Dermis blood vessel endothelial cell (primary cell): Measurements from ENCODE around the gene ABHD1. TPM values are rescaled to one million over a fixed set of nuclear protein-coding genes. Genes with fewer than 3 reads are reported as not detected.
"Not testable (repeated sequence)": the region's sequence is repeated elsewhere in the genome, so short reads cannot be mapped to it uniquely, and the experiment has no call there.

ENCODE experiments used
- DNase-seq: peaks from one replicate; pipeline ENCODE4 v3.0.0; 2010
- total RNA-seq: library from RNA; depleted of rRNA; stranded (reverse); fragments of >200 nt; gene quantifications from 2 replicates; pipeline ENCODE4 v1.2.3, GENCODE V29; 2014

Gene ABHD1
- total RNA-seq, 1 donor from 2014 or later = not detected

GRCh38 chr2:27110603-27111352 lies 12.8 kb upstream of the ABHD1 start:
- DNase-seq = not testable (repeated sequence)

DNA sequence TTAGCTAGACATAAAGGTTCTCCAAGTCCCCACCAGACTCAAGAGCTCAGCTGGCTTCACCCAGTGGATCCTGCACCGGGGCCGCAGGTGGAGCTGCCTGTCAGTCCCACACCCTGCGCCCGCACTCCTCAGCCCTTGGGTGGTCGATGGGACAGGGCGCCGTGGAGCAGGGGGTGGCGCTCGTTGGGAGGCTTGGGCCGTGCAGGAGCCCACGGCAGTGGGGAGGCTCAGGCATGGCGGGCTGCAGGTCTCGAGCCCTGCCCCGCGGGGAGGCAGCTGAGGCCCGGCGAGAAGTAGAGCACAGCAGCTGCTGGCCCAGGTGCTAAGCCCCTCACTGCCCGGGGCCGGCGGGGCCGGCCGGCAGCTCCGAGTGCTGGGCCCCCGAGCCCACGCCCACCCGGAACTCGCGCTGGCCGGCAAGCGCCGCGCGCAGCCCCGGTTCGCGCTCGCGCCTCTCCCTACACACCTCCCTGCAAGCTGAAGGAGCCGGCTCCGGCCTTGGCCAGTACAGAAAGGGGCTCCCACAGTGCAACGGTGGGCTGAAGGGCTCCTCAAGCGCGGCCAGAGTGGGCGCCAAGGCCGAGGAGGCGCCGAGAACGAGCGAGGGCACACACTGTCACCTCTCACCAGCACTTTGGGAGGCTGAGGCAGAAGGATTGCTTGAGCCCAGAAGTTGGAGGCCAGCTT lies 12.1 kb upstream of the ABHD1 start:
- DNase-seq = not testable (repeated sequence)

DNA sequence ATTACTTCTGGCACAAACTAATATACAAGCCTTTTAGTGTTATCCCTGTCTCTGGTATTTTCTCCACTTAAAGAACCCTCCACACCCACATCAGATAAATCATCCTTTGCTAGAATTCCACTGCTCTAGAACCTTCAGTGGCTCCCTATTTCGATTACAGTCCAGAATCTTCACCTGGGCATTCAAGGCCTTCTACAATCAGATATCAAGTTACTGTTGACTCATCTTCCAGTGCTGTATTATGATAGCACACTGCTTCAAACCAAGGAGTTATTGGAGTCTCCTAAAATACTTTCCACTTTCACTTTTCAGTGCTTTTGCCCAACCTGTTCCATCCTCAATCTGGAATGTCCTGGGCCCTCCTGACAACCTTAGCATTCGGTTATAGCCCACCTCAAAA lies 8.1 kb upstream of the ABHD1 start:
- no peak for DNase-seq

GRCh38 chr2:27117995-27118524 lies 5.6 kb upstream of the ABHD1 start:
- no peak for DNase-seq

DNA sequence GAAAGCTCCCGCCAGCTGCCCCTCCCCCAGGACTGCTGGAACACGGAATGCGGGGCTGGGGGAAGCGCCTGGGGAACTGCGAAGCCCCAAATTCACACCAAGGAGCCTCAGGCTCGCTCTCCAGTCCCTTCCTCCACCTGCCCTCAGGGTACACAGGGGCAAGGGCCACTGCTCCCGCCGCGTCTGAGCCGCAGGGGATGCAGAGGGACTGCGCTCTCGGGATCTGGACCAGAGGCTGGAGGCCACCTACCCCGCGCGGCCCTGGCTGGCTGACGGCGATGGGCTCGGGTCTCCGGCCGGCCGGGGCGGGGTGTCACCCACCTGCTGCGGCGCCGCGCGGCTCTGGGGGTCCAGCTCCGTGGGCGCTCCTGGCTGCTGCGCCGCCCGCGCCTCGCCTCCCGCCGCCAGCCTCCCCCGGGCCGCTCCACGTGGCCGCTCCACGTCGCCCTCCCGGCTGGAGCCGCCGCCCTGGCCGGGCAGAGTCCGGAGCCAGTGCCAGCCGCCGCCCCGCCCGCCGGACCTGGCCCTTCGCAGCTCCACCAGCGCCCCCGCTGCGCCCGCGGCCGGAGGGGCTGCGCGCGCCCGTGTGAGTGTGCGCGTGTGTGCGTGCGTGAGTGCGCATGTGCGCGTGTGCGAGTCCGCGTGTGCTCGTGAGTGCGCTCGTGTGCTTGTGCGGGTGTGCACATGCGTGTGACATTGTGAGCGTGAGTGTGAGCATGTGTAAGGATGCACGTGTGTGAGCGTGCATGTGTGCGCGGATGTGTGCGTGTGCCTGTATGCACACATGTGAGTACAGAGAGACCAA lies 4.9 kb upstream of the ABHD1 start, which contains the start of gene CGREF1:
Gene CGREF1, minus strand, starts transcription at position 604 of the 805 bp plus-strand sequence. CDS start 14,762 bp downstream, outside the sequence.
- peak; percentile 23 for DNase-seq

- not testable (repeated sequence) for DNase-seq
Observed at GRCh38 chr2:27119330-27119670, 4.3 kb upstream of the ABHD1 start.

- no peak for DNase-seq
Observed at GRCh38 chr2:27121906-27122305, 1.7 kb upstream of the ABHD1 start.

GRCh38 chr2:27122791-27123190 lies 824 bp upstream of the ABHD1 start:
- DNase-seq = no peak

GRCh38 chr2:27125104-27125503 lies 1.5 kb downstream of the ABHD1 start:
- DNase-seq = no peak

GRCh38 chr2:27126252-27126710 lies 2.7 kb downstream of the ABHD1 start:
- no peak for DNase-seq

DNA sequence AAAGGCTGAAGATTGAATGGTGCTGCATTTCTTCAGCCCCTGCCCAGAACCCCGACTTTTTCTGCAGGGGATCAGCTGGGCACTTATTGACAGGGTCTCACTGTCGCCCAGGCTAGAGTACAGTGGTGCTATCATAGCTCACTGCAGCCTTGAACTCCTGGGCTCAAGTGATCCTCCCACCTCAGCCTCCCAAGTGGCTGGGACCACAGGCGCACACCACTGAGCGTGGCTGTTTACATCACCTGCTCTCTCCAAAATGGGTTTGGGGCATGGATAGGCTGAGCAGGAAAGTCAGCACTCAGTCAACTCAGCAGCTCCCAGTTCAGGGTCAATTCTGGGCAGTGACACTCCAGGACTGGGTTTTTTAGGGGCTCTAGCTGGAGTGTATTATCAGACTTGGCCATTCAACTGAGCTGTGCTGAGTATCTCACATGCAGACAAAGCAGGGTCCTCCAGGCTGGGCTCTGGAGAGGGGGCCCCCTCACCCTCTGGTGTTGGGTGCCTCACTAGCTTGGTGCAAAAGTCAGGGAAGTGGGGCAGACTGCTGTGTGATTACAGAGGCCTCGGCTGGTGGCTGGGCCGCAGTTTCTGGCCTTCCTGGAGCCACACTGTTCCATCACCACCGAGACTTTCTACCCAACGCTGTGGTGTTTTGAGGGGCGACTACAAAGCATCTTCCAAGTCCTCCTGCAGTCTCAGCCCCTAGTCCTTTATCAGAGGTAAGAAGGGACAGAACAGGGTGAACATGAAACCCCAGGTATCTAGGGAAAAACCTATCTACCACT lies 4.5 kb downstream of the ABHD1 start:
- DNase-seq = no peak

- DNase-seq = no peak
Observed at GRCh38 chr2:27128668-27129571, 5.3 kb downstream of the ABHD1 start.

- DNase-seq = no peak
Observed at GRCh38 chr2:27130396-27130795, 6.8 kb downstream of the ABHD1 start.

DNA sequence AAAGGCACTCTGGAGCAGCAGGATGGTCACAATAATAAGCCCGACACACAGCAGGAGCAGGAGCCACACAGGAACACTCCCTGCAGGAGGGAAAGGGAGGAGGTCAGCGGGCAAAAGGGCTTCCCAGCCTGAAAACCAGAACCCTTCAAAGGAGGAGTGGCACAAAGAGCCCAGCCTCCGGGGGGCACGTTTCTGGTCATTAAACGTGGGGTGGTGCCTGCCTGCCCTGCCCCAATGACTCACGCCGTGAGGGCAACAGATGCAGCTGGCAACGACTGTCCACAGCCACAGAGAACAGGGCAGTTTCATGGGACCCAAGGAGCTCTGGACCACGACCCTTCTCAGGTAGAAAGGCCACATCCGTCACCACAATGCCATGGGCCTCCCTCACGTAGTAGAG lies 7.8 kb downstream of the ABHD1 start:
- DNase-seq = no peak

GRCh38 chr2:27133195-27133875 lies 9.7 kb downstream of the ABHD1 start:
- DNase-seq = no peak

DNA sequence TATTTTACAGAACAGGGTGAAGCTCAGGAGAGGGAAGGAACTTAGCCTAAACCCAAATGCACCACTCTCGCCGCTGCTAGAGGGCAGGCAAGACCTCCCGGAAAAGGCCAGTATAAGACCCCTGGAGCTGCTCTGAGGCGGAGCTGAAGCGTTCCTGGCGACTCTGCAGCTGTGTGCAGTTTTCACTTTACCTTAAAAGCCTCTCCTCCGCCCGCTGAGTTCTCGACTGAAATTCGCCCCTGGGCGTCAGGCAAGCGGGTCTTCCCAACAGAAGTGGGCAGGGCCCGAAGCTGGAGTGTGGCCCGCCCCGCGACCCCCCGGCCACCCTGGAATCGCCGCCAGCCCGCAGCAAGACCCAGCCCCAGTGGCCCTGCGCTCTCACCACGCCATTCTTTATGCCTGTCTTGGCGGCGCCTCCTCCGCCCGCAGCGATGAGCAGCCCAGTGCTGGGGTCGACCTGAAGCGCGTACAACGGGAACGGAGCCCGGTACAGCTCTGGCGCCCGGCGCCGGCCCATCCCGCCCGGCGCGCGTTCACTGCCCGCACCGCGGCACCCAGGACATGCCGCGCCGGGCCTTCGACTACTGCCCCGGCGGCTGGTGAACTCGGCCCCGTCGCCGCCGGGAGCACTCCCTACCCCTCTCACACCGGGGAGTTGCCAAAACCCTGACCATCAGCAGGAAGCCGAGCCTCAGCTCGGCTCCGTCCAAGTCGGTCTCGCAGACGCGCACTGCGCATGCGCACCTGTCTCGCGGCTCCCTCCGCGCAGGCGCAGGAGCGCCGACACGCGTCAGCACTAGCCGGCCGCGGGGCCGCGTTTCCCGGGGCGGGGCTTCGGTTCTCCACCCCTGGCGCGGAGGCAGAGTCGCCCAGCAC lies 10.5 kb downstream of the ABHD1 start, which contains the start of gene PREB:
Gene PREB, minus strand, starts transcription at position 732 of the 876 bp plus-strand sequence. Its CDS starts 215 bp downstream, at position 517.
- DNase-seq = peak; percentile 96

DNA sequence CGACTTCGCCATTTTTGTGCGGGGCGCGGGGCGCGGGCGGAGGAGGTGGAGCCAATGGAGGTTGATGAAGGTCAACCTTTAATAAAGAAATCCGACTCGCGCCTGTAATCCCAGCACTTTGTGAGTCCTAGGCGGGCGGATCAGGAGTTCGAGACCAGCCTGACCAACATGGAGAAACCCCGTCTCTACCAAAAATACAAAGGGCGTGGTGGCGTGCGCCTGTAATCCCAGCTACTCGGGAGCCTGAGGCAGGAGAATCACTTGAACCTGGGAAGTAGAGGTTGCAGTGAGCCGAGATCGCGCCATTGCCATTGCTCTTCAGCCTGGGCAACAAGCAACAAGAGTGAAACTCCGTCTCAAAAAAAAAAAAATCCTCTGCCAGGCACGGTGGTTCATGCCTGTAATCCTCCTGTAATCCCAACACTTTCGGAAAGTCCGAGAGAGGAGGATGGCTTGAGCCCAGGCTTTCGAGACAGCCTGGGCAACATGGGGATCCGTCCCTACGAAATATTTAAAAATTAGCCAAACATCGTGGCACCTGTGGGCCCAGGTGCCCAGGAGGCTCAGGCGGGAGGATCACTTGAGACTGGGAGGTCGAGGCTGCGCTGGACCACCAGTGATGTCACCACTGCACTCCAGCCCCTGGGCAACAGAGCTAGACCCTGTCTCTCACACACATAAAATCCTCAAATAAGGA lies 11.3 kb downstream of the ABHD1 start:
- no peak for DNase-seq

GRCh38 chr2:27135478-27135955 lies 11.9 kb downstream of the ABHD1 start:
- DNase-seq = no peak
